ENCODE results near the gene VRK2. TPM values are rescaled to one million over a fixed set of nuclear protein-coding genes. Genes with fewer than 3 reads are reported as not detected.

VRK2 gene
- total RNA-seq: 13.8 and 18.6 TPM in 2 replicates
- polyA plus RNA-seq (2012): 5.0 TPM

DNA sequence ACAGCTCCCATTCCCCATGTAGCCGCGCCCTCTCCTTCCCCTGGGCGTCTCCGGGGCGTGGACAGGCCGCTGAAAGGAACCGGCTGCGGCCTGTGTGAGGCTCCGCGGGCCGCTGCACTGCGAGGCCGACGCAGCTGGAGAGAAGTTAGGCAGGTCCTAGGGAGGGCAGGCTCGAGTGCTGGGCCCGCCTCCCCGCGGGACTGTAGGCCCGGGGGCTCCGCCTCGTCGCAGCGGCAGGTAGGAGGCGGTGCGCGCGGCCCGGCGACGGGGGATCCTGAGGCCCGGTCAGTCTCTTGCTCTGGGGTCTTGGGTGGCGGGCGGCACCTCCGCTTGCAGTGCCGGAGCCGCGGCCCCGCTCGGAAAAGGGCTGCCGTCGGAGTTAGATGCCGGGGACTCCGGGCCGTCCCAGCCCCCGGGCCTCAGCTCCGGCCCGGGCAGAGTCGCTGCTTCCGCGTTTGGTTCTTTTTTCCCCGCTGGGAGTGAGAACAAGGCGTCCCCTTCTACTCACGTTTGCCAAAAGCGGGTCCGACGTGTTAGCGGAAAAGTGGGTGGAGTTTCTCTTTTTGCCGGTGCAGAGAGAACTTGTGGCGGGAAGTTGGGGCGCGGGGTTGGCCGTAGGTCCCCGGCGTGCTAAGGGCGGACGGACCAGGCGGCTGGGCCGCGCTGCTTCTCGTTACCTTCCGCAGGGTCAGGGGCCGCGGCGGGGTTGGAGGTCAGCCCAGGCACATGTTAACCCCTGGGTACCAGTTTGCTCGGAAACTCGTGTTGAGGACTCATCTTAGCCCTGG is at the start of gene VRK2:
Gene VRK2 (plus strand): TSS at position 222 of the 788 bp plus-strand sequence. CDS start 2,026 bp downstream, outside the sequence.
- peak; percentile 93 for DNase-seq (ENCODE audit: low read depth)

GRCh38 chr2:58006256-58006951 is 40.2 kb upstream of the VRK2 start:
- no peak for DNase-seq (ENCODE audit: low read depth)

GRCh38 chr2:58006952-58007284 is 39.7 kb upstream of the VRK2 start:
- no peak for DNase-seq (ENCODE audit: low read depth)

DNA sequence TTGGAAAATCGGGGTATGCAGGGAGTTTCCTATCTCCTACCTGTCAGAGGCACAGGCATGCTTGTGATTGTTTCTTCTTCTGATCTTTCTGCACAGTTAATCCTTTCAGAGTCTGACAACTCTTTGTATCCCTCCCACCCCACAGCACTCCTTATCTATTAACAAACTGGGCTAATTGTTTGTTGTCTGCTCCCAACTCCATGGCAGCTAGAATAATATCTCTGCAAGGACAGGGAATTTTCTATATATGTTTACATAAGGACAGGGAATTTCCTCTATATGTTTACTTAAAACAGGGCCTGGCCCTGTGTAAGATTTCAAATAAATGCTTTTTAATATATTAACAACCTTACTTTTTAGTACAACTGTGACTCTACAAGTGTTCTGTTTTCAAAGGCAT is 36.0 kb upstream of the VRK2 start:
- DNase-seq (ENCODE audit: low read depth): no peak

DNA sequence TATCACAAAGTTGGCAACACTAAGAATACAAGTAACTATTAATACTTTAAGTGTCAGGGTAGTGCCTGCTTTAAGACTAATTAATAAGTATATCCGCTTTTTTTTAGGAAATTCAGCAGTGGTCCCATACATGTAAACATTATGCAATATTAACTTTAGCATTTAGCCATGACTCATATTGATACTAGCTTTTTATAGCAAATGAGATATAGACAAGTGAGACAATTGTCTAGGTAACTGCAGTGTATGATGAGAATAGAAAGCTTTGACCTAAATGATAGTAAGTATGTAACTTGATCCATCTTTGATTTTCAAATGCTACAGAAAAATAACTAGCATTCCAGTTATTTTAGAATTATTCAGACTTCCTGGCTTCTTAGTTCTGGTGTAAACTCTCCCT is 27.4 kb upstream of the VRK2 start:
- no peak for DNase-seq (ENCODE audit: low read depth)

DNA sequence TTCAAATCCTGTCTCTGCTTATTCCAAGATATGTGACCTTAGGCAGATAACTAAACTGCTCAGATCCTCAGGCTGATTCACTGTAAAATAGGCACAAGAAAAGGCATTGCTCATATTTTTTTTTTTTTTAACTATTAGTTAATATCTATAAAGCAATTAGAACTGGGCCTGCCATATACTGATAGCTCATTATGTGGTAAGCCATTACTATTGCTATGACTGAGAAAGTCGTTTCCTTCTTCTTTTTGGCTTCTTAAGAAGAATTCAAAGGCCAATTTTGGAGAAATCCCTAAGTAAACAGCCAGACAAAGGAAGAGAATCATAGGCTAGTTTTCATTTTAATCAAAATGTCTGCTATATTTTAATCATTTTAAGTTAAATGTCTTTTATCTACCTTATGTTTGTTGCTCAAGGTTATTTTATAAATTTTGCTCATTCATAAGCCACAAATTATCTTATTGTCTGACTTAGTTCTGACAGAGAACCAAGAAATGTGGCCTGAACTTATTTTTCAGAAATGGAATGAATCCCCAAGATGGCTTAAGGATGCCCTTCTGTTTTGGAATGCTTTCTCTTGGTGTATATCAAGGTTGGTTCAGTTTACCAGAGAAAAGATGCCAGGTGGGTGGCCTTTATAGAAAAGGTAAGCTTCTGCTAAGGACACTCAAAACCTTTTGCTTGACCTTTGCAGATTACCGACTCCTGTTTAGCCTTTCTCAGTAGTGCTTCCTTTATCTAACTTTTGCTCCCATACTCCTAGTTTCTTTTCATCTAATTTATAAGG is 21.3 kb upstream of the VRK2 start:
- DNase-seq (ENCODE audit: low read depth): no peak

DNA sequence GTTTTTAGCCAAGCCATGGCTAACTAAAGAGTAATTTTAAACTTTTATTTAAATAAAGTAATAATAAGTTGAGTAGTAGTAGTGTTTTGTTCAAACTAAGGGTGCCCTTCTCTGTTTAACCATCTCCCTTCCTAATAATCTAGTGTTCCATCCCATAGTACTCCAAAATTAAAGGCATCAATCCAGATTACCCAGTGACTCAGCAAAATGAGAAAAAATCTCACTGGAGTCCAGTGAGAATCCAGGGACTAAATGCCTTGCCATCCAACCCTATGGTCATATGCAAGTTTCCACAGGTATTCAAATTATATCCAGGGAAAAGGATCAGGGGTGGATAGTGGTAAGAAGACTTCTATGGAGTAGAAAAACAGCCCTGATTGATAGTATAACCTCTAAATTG is 19.6 kb upstream of the VRK2 start:
- no peak for DNase-seq (ENCODE audit: low read depth)

DNA sequence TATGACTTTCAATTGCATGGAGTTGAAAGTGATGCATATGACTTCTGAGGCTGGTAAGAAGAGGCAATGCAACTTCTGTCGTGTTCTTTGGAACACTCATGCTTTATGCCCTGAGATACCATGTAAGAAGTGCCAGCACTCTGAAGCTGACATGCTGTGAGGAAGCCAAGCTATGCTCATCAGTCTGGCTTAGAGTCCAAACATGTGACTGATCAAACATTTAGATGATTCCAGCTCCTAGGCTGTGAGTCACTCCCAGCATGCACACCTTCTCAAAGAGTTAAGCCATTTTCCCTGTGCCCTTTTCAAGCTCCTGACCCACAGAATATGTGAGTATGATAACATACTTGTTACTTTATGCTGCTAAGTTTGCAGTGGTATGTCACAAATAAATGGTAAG is 15.8 kb upstream of the VRK2 start:
- no peak for DNase-seq (ENCODE audit: low read depth)

- DNase-seq (ENCODE audit: low read depth): no peak
Observed at GRCh38 chr2:58032016-58032763, 14.4 kb upstream of the VRK2 start.

DNA sequence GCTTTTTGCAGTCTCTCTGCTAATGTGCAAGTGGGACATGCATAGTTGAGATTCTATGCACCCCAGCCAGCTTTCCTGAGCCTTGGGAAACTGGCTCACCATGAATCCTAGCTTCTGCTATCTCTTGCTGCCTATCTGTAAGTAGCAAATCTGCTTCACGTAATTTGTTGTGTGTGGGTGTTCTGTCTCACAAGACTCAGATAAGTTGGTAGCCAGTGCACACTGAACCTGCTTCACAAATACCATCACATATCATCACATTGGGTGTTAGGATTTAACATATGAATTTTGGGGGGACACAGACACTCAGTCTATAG is 13.9 kb upstream of the VRK2 start:
- DNase-seq (ENCODE audit: low read depth): no peak

DNA sequence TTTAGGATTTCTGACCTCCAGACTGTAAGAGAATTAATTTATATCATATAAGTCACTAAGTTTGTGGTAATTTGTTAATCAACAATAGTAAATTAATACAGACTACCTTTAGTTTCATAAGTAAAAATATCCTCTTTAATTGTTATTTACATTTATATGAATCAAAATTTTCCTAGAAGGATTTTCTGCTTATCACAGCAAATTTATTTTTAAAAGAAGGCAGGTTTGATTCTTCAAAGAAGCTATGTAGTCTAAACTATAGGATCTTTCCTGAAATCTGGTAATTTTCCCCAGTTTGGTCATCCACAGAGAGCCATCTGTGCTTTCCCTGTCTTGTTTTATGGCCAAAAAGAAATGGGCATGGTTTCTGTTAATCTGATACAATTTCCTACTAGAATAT is 13.1 kb upstream of the VRK2 start:
- no peak for DNase-seq (ENCODE audit: low read depth)

- no peak for DNase-seq (ENCODE audit: low read depth)
Observed at GRCh38 chr2:58035352-58035751, 11.3 kb upstream of the VRK2 start.

- peak; percentile 30 for DNase-seq (ENCODE audit: low read depth)
Observed at GRCh38 chr2:58039170-58039611, 7.4 kb upstream of the VRK2 start.

GRCh38 chr2:58042486-58042970 is 4.1 kb upstream of the VRK2 start:
- DNase-seq (ENCODE audit: low read depth): peak; percentile 23

GRCh38 chr2:58044145-58044544 is 2.5 kb upstream of the VRK2 start:
- DNase-seq (ENCODE audit: low read depth): no peak

DNA sequence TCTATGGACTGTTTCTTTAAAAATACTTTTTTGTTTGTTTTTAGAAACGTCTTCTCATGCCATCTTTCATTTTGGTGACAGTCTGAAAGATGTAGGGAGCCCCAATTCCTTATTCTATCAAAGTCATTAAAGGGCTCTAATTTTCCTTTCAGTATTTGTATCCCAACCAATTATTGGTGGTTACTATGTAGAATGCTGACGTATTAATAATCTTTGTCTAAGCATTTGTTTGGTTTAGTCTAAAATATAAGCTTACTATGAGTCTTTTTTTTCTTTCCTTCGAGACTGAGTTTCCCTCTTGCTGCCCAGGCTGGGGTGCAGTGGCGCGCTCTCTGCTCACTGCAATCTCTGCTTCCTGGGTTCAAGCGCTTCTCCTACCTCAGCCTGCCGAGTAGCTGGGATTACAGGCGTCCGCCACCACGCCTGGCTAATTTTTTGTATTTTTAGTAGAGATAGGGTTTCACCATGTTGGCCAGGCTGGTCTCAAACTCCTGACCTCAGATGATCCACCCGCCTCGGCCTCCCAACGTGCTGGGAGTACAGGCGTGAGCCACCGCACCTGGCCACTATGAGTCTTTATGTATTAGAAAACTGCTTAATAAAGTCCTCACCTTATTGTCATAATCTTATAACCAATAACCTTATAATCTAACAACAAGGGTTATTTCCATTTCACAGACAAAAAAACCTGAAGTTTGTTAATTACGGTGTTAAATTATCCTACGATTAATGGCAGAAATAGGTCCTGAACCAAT is 849 bp upstream of the VRK2 start:
- DNase-seq (ENCODE audit: low read depth): no peak

- no peak for DNase-seq (ENCODE audit: low read depth)
Observed at GRCh38 chr2:58046335-58046584, 346 bp upstream of the VRK2 start.

GRCh38 chr2:58047373-58047935 is 848 bp downstream of the VRK2 start:
- DNase-seq (ENCODE audit: low read depth): no peak

DNA sequence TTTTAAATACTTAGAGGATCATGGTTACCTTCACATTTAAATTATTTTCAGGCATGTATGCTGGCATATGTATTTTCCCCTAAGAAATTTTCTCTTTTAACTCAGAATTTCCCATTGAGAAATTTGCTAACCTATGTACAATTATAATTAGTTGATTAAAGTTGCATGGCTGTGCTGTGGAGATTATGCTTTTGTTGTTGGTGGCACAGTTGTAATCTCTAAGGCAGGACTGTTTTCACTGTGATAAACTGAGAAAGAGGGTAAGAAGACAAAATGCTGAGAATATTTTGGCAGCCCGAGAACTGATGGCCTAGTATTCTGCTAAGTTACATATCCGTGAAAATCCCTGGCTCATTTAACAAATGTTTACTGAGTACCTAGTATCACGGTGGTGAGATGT is 1.4 kb downstream of the VRK2 start:
- no peak for DNase-seq (ENCODE audit: low read depth)

DNA sequence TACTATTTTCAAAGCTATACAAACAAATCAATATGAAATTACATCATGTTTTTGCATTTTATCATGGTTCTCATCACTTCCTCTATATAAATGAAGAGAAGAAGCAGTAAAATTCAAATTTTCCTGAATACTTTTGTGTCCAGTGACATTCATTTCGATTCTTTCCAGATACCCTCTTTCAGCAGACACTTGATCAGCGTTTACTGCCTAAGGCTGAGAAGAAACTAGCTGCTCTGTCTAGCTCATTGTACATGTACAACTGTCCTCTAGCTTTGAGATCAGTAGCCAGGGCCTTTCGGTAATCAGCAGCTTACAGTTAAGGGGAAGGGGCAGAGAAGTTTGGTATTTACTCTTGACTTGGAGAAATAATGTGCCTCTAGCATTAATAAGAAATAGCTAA is 4.8 kb downstream of the VRK2 start:
- DNase-seq (ENCODE audit: low read depth): no peak

GRCh38 chr2:58052978-58053377 is 6.4 kb downstream of the VRK2 start:
- no peak for DNase-seq (ENCODE audit: low read depth)
